Peyer's patch (tissue), 4 donors: ENCODE results near the gene KAT2B.

Source experiments
- POLR2A ChIP-seq, 2 donors: fragments of 450-650 bp; IDR thresholded peaks; one replicate each; pipeline ENCODE4 v1.5.1; 2017; ENCODE audit warnings: antibody characterized with exemption in 2 of 2, mild to moderate bottlenecking in 2 of 2, moderate library complexity in 2 of 2
- TF ChIP-seq, protein P1 (sequence below), 6 experiments: fragments of 450-650 bp in 4 of 6; fragments of 200-600 bp in 2 of 6; sonication (generic) in 1 of 6; IDR thresholded peaks; one replicate each; pipeline ENCODE4 v1.5.1; 2017 to 2019; ENCODE audit warnings: antibody characterized with exemption in 6 of 6, mild to moderate bottlenecking in 3 of 6, moderate library complexity in 1 of 6

DNA sequence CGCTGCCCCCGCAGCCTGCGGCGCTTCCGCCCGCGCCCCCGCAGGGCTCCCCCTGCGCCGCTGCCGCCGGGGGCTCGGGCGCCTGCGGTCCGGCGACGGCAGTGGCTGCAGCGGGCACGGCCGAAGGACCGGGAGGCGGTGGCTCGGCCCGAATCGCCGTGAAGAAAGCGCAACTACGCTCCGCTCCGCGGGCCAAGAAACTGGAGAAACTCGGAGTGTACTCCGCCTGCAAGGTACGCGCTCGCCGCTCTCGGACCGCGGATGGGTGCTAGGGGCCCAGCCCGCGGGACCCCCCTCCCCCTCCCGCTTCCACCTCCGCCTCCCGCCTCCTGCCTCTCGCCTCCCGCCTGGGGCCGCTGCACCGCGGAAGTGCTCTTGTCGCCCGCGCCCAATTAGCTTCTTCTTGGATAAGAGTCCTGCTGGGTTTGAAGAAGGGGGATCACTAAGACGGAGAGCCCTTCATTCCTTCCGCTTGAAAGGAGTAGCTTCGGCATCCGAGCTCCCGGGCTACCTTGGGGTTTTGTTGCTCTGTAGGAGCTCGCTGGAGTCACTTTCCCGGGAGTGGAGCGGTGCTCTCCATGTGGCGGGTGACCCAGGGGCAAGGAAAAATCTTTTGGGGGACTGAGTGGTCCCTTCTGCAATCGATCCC lies 426 bp downstream of the KAT2B start:
- no peak for TF ChIP-seq POLR2A (IDR thresholded peaks at IDR 0.05)
- TF ChIP-seq, protein P1, sequence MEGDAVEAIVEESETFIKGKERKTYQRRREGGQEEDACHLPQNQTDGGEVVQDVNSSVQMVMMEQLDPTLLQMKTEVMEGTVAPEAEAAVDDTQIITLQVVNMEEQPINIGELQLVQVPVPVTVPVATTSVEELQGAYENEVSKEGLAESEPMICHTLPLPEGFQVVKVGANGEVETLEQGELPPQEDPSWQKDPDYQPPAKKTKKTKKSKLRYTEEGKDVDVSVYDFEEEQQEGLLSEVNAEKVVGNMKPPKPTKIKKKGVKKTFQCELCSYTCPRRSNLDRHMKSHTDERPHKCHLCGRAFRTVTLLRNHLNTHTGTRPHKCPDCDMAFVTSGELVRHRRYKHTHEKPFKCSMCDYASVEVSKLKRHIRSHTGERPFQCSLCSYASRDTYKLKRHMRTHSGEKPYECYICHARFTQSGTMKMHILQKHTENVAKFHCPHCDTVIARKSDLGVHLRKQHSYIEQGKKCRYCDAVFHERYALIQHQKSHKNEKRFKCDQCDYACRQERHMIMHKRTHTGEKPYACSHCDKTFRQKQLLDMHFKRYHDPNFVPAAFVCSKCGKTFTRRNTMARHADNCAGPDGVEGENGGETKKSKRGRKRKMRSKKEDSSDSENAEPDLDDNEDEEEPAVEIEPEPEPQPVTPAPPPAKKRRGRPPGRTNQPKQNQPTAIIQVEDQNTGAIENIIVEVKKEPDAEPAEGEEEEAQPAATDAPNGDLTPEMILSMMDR (IDR thresholded peaks at IDR 0.05) = peak in 3 of 6 experiments; percentile 10 to 22 (median 11)
